ENCODE measurements around the gene PTPRG. TPM values are rescaled to one million over a fixed set of nuclear protein-coding genes. Genes with fewer than 3 reads are reported as not detected.

Gene PTPRG
- total and polyA plus RNA-seq, 4 donors: 3.6 to 35.6 (median 8.1) TPM

DNA sequence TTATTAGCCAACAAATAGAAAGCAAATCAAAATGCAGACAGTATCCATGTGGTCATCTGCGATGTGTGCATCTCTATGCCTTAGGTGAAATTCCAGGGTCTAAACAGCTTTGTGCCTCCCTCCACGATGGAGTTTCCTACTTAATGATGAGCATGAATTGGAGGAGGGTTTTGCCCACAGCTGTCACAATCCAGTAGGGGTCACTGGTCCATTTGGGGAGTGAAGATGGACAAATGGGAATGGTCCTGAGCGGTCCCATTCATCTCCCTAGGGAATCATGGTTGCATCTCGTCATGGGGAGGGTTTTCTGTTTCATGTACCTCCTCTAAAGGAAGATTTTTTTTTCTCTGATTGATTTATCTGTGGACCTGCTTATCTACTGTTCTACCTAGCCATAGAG, 358.0 kb downstream of the PTPRG start:
- Histone ChIP-seq H3K27me3 (ENCODE audit: control insufficient read depth in 4 of 4, insufficient read depth in 4 of 4, low read length in 3 of 4) (no peaks in the 10 kb centered on the region), H3K9ac (ENCODE audit: low read depth in 1 of 2, low read length in 2 of 2) (no peak overlapping the region), H3K36me3 (ENCODE audit: control insufficient read depth in 4 of 4, insufficient read depth in 3 of 4, low read depth in 1 of 4, low read length in 3 of 4) (no peaks in the 10 kb centered on the region), H3K9me3 (ENCODE audit: control insufficient read depth in 4 of 4, low read length in 3 of 4) (no peaks in the 10 kb centered on the region), H3K4me1 (ENCODE audit: control insufficient read depth in 4 of 4, insufficient read depth in 4 of 4, low read length in 3 of 4) (peaks cover 1 to 8% (median 5%) of the 10 kb centered on the region in 4 donors), H3K27ac (ENCODE audit: low read depth in 1 of 2, low read length in 2 of 2) (no peak overlapping the region), H3K4me3 (ENCODE audit: low read depth in 1 of 3, low read length in 3 of 3) (no peak overlapping the region)
- TF ChIP-seq RAD21 (IDR thresholded peaks at IDR 0.05): no peak
- TF ChIP-seq HNF4A (conservative IDR thresholded peaks at IDR 0.05): no peak
- no peak for TF ChIP-seq FOXA2 (IDR thresholded peaks at IDR 0.05)
- no peak for TF ChIP-seq JUND (IDR thresholded peaks at IDR 0.05)
- TF ChIP-seq NR2F2 (IDR thresholded peaks at IDR 0.05): no peak
- no peak for TF ChIP-seq CTCF (IDR thresholded peaks at IDR 0.05; ENCODE audit: low read depth, low read length, missing input control)
- 85% methylated on average over 4 of the region's 4 CpGs for WGBS
- no peak for DNase-seq (ENCODE audit: low spot score)

DNA sequence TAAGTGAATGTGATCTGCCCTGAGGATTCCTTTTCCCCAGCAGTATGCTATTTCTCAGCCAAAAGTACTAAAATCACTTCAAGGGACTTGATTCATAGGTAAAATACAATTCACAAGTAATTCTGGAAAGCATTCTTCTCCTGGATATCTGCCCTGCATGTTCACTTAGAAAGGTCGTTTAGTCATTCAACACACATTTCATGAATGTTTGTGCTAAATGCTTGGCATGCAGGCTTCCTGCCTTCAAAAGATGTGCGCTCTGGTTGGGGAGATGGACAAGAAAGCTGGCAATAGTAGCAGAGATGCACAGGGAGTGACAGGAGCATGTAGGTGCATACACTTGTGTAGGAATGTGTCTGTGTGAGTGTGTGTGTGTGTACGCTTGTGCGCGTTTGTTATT, 360.7 kb downstream of the PTPRG start:
- no peaks in the 10 kb centered on the region for H3K27me3 ChIP-seq (ENCODE audit: control insufficient read depth in 4 of 4, insufficient read depth in 4 of 4, low read length in 3 of 4)
- no peak overlapping the region for H3K9ac ChIP-seq (ENCODE audit: low read depth in 1 of 2, low read length in 2 of 2)
- DNase-seq (ENCODE audit: low spot score): no peak
- no peak overlapping the region for H3K27ac ChIP-seq (ENCODE audit: low read depth in 1 of 2, low read length in 2 of 2)
- H3K4me3 ChIP-seq (ENCODE audit: low read depth in 1 of 3, low read length in 3 of 3): no peak overlapping the region
- 86% methylated on average over 5 of the region's 5 CpGs for WGBS
- peaks cover 1 to 10% (median 8%) of the 10 kb centered on the region in 4 donors for H3K4me1 ChIP-seq (ENCODE audit: control insufficient read depth in 4 of 4, insufficient read depth in 4 of 4, low read length in 3 of 4)
- no peaks in the 10 kb centered on the region for H3K9me3 ChIP-seq (ENCODE audit: control insufficient read depth in 4 of 4, low read length in 3 of 4)
- TF ChIP-seq FOXA2 (IDR thresholded peaks at IDR 0.05): no peak
- TF ChIP-seq ATF3 (IDR thresholded peaks at IDR 0.05): no peak
- TF ChIP-seq NR2F2 (IDR thresholded peaks at IDR 0.05): no peak
- TF ChIP-seq EGR1 (IDR thresholded peaks at IDR 0.05; ENCODE audit: low read depth in 2 of 2): no peak
- no peak for TF ChIP-seq FOXA1 (IDR thresholded peaks at IDR 0.05)
- no peak for TF ChIP-seq REST (IDR thresholded peaks at IDR 0.05)
- no peak for TF ChIP-seq TAF1 (conservative IDR thresholded peaks at IDR 0.05)
- H3K36me3 ChIP-seq (ENCODE audit: control insufficient read depth in 4 of 4, insufficient read depth in 3 of 4, low read depth in 1 of 4, low read length in 3 of 4): no peaks in the 10 kb centered on the region

DNA sequence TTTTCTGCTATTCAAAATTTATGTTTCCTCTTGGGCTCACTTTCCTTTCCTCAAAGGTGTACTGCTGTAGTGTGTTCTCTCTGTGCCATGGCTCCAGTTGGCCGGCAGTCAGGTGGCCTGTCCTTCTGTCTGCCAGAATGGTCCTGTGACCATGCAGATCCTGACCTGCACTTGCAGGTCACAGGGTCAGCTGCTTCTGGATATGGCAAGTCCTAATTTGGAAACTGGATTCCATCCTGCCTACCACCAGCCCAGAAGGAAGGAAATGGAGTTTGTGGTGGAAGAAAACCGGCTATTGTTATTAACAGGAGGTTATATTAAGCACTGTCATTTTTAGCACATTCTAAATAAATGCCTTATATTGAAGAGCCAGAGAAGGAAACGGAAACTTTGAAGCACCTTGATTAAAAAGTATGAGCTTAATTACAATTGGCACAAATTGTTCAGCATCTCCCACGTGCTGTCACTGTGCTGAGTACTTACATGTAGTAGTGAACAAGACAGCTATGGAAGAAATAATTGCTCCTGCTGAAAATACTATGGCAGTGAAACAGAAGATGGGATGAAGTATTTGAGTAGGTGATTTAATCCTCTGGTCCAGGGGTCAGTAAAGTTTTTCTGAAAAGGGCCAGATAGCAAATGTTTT, 362.8 kb downstream of the PTPRG start:
- no peaks in the 10 kb centered on the region for H3K36me3 ChIP-seq (ENCODE audit: control insufficient read depth in 4 of 4, insufficient read depth in 3 of 4, low read depth in 1 of 4, low read length in 3 of 4)
- H3K9me3 ChIP-seq (ENCODE audit: control insufficient read depth in 4 of 4, low read length in 3 of 4): no peaks in the 10 kb centered on the region
- DNase-seq (ENCODE audit: low spot score): no peak
- no peak overlapping the region for H3K4me3 ChIP-seq (ENCODE audit: low read depth in 1 of 3, low read length in 3 of 3)
- WGBS: 61% methylated on average over 4 of the region's 4 CpGs
- H3K4me1 ChIP-seq (ENCODE audit: control insufficient read depth in 4 of 4, insufficient read depth in 4 of 4, low read length in 3 of 4): peaks cover 1 to 10% (median 8%) of the 10 kb centered on the region in 4 donors
- H3K27me3 ChIP-seq (ENCODE audit: control insufficient read depth in 4 of 4, insufficient read depth in 4 of 4, low read length in 3 of 4): no peaks in the 10 kb centered on the region
- no peak overlapping the region for H3K27ac ChIP-seq (ENCODE audit: low read depth in 1 of 2, low read length in 2 of 2)
- H3K9ac ChIP-seq (ENCODE audit: low read depth in 1 of 2, low read length in 2 of 2): no peak overlapping the region
- TF ChIP-seq RAD21 (IDR thresholded peaks at IDR 0.05) (peak; percentile 61 to 62), JUND (IDR thresholded peaks at IDR 0.05) (peak in 1 of 2 donors; percentile 32), RXRA (IDR thresholded peaks at IDR 0.05) (peak; percentile 86 to 87), NR2F2 (IDR thresholded peaks at IDR 0.05) (peak; percentile 98), GABPA (IDR thresholded peaks at IDR 0.05 in 1 of 2, conservative IDR thresholded peaks at IDR 0.05 in 1 of 2) (peak in 1 of 2 donors; percentile 43), YY1 (IDR thresholded peaks at IDR 0.05) (peak; percentile 82), REST (IDR thresholded peaks at IDR 0.05) (peak; percentile 48), TAF1 (conservative IDR thresholded peaks at IDR 0.05) (no peak)
- TF ChIP-seq, protein P1, sequence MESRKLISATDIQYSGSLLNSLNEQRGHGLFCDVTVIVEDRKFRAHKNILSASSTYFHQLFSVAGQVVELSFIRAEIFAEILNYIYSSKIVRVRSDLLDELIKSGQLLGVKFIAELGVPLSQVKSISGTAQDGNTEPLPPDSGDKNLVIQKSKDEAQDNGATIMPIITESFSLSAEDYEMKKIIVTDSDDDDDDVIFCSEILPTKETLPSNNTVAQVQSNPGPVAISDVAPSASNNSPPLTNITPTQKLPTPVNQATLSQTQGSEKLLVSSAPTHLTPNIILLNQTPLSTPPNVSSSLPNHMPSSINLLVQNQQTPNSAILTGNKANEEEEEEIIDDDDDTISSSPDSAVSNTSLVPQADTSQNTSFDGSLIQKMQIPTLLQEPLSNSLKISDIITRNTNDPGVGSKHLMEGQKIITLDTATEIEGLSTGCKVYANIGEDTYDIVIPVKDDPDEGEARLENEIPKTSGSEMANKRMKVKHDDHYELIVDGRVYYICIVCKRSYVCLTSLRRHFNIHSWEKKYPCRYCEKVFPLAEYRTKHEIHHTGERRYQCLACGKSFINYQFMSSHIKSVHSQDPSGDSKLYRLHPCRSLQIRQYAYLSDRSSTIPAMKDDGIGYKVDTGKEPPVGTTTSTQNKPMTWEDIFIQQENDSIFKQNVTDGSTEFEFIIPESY (IDR thresholded peaks at IDR 0.05): peak; percentile 73

All from liver (tissue), 9 donors.